Gastroesophageal sphincter (tissue), 4 donors: Measurements from ENCODE around the gene BRD7. TPM values are rescaled to one million over a fixed set of nuclear protein-coding genes. Genes with fewer than 3 reads are reported as not detected.

Source experiments
- ATAC-seq: fragments of 150-250 bp; one replicate; pipeline ENCODE4 v1.9.1; 2016; ENCODE audit warnings: mild to moderate bottlenecking, moderate library complexity
- H3K27ac ChIP-seq, 4 donors: fragments of 200-600 bp; sonication (generic) in 3 of 4; 1 replicate in 3 of 4; 2 replicates in 1 of 4; pipeline ENCODE4 v1.5.1; 2016 to 2019
- H3K27me3 ChIP-seq: fragments of 200-600 bp; sonication (generic); one replicate; pipeline ENCODE4 v1.5.1; 2019
- H3K36me3 ChIP-seq, 2 donors: fragments of 200-600 bp; sonication (generic); one replicate each; pipeline ENCODE4 v1.5.1; 2019; ENCODE audit warnings: control low read depth in 1 of 2
- H3K4me1 ChIP-seq, 3 donors: fragments of 200-600 bp; sonication (generic); 1 replicate in 2 of 3; 2 replicates in 1 of 3; pipeline ENCODE4 v1.5.1; 2016 to 2019; ENCODE audit warnings: control low read depth in 2 of 3
- H3K4me3 ChIP-seq, 2 donors: fragments of 200-600 bp; sonication (generic); one replicate each; pipeline ENCODE4 v1.5.1; 2019; ENCODE audit warnings: mild to moderate bottlenecking in 1 of 2, moderate library complexity in 1 of 2
- H3K9me3 ChIP-seq, 3 donors: fragments of 200-600 bp; sonication (generic); one replicate each; pipeline ENCODE4 v1.5.1; 2017 to 2019; ENCODE audit warnings: control low read depth in 2 of 3
- EP300 ChIP-seq: sonication (generic); formaldehyde crosslinking; IDR thresholded peaks from one replicate; pipeline ENCODE4 v1.6.1; 2017; ENCODE audit warnings: antibody characterized with exemption, mild to moderate bottlenecking
- POLR2A ChIP-seq, 2 donors: fragments of 450-650 bp; IDR thresholded peaks; one replicate each; pipeline ENCODE4 v1.6.1; 2017; ENCODE audit warnings: antibody characterized with exemption in 2 of 2, mild to moderate bottlenecking in 2 of 2, moderate library complexity in 1 of 2
- POLR2AphosphoS5 ChIP-seq: sonication (generic); formaldehyde crosslinking; IDR thresholded peaks from one replicate; pipeline ENCODE4 v1.6.1; 2017; ENCODE audit warnings: antibody characterized with exemption
- WGBS, 2 donors: methylation state at CpG; one replicate each; pipeline ENCODE4 v1.1.5; 2018; ENCODE audit warnings: low coverage in 1 of 2; 5-methylcytosine and 5-hydroxymethylcytosine counted together
- total RNA-seq, 4 donors: library from RNA; depleted of rRNA; stranded (reverse); fragments of >200 nt; gene quantifications; one replicate each; pipeline ENCODE4 v1.1.0, GENCODE V29; 2016
- TF ChIP-seq, protein P1 (sequence below), 4 experiments: fragments of 200-600 bp in 2 of 4; fragments of 450-650 bp in 2 of 4; sonication (generic) in 1 of 4; IDR thresholded peaks; one replicate each; pipeline ENCODE4 v1.5.1; 2017 to 2019; ENCODE audit warnings: antibody characterized with exemption in 4 of 4, mild to moderate bottlenecking in 2 of 4, moderate library complexity in 2 of 4

BRD7 gene
- total RNA-seq, 4 donors from 2014 or later, result 59.1 to 84.0 (median 70.5) TPM

DNA sequence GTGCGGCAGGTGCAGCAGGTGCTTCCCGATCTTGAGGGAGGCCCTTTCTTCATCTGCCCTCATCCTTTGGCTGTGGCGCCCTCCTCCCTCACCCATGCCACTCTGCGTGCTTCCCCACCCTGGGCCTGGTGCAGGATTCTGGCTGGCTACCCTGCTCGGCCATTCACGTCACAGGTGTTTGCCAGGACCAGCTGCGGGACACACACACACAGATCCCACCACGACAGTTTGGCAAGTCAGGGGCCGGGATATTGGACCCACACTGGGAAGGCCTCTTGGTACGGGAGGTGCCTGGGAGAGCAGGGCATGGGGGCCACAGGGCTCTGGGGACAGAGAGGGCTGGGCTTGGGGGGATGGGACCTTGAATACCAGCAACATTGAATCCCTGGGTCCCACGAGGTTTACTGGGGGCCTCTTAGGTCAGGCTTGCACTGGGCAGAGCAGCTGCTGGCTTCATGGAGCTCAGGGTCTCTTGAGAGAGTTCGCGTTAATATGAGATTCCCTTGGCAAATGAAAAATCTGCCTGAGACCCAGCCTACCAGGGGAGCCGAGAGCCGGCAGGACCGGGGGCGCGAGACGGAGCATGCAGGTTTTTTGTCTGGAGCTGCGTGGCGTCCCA lies 87.3 kb downstream of the BRD7 start:
- Histone ChIP-seq H3K9me3 (no peaks in the 10 kb centered on the region), H3K27ac (peak overlapping the region in 3 of 4 donors; percentile 2 to 60 (median 47)), H3K4me1 (peaks cover 0 to 35% (median 14%) of the 10 kb centered on the region in 3 donors), H3K36me3 (no peaks in the 10 kb centered on the region), H3K4me3 (peak overlapping the region in 1 of 2 donors; percentile 3), H3K27me3 (no peaks in the 10 kb centered on the region)
- TF ChIP-seq POLR2A (IDR thresholded peaks at IDR 0.05), result no peak
- TF ChIP-seq, protein P1, sequence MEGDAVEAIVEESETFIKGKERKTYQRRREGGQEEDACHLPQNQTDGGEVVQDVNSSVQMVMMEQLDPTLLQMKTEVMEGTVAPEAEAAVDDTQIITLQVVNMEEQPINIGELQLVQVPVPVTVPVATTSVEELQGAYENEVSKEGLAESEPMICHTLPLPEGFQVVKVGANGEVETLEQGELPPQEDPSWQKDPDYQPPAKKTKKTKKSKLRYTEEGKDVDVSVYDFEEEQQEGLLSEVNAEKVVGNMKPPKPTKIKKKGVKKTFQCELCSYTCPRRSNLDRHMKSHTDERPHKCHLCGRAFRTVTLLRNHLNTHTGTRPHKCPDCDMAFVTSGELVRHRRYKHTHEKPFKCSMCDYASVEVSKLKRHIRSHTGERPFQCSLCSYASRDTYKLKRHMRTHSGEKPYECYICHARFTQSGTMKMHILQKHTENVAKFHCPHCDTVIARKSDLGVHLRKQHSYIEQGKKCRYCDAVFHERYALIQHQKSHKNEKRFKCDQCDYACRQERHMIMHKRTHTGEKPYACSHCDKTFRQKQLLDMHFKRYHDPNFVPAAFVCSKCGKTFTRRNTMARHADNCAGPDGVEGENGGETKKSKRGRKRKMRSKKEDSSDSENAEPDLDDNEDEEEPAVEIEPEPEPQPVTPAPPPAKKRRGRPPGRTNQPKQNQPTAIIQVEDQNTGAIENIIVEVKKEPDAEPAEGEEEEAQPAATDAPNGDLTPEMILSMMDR (IDR thresholded peaks at IDR 0.05), result no peak
- no peak for TF ChIP-seq EP300
- no peak for TF ChIP-seq POLR2AphosphoS5
- WGBS, 2 donors, result 17 to 60% methylated on average over 1 to 3 of the region's 21 CpGs
- ATAC-seq, result no peak

DNA sequence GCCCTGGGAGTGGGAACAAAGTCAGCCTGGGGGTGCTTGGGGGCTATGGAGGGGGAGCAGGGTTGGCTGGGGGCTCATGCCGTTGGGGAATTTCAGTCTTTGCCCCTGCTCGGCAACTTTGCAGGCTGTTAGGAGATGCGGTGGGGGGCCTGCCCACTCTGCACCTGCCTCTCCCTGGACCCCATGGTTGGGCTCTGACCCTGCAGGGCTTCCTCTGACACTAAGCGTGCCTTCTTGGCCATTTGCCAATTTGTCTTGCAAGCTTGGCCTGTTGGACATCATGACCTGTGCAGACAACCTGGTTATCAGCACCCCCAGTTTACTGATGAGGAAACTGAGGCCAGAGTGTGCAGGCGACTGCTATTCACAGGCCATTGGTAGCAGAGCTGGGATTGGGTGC lies 87.9 kb downstream of the BRD7 start:
- Histone ChIP-seq H3K4me3 (no peak overlapping the region), H3K27me3 (no peaks in the 10 kb centered on the region), H3K4me1 (peaks cover 0 to 35% (median 14%) of the 10 kb centered on the region in 3 donors), H3K36me3 (no peaks in the 10 kb centered on the region), H3K27ac (peak overlapping the region in 2 of 4 donors; percentile 2 to 60), H3K9me3 (no peaks in the 10 kb centered on the region)
- TF ChIP-seq EP300, result no peak
- TF ChIP-seq POLR2A (IDR thresholded peaks at IDR 0.05), result no peak
- TF ChIP-seq, protein P1 (IDR thresholded peaks at IDR 0.05), result no peak
- TF ChIP-seq POLR2AphosphoS5, result no peak
- no peak for ATAC-seq
- 93% methylated on average over 2 of the region's 5 CpGs; no CpG with 5 or more reads in 1 of the 2 donors for WGBS, 2 donors

DNA sequence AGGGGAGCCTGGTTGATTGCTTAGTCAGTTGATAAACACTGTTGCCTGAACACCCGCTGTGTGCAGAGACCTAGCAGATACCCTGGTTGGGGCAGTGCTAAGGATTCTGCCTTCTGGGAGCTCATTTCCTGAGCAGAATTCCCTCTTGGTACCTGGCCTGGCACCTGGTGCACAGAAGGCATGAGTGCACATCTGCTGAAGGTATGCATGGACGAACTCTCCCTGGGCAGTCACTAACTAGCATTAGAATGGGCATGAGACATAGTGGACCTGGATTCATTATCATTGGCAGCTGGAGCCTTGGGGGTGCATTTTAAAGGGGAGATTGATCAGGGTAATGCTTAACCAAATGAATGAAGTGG lies 89.3 kb downstream of the BRD7 start:
- Histone ChIP-seq H3K36me3 (no peaks in the 10 kb centered on the region), H3K27me3 (no peaks in the 10 kb centered on the region), H3K4me3 (no peak overlapping the region), H3K4me1 (peaks cover 0 to 24% (median 13%) of the 10 kb centered on the region in 3 donors), H3K27ac (peak overlapping the region in 1 of 4 donors; percentile 4), H3K9me3 (no peaks in the 10 kb centered on the region)
- TF ChIP-seq, protein P1 (IDR thresholded peaks at IDR 0.05), result no peak
- TF ChIP-seq POLR2A (IDR thresholded peaks at IDR 0.05) (no peak), EP300 (no peak), POLR2AphosphoS5 (no peak)
- no peak for ATAC-seq
- WGBS, 2 donors, result 67 to 83% methylated on average over 1 of the region's 2 CpGs

DNA sequence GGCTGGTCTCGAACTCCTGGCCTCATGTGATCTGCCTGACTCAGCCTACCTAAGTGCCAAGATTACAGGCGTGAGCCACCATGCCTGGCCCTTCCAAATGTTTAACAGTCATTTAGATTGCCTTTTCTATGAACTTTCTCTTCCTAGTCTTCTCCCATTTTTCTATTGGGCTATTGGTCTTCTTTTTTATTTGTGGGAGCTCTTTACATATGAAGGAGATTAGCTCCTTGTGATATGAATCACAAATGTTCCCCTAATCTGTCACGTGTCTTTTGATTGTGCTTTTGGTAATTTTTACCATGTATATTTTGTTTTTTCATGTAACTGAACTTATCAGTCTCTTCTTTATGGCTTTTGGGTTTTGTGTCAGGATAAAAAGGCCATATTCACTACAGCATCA lies 90.5 kb downstream of the BRD7 start:
- Histone ChIP-seq H3K9me3 (no peaks in the 10 kb centered on the region), H3K4me3 (no peak overlapping the region), H3K4me1 (peaks cover 0 to 11% (median 5%) of the 10 kb centered on the region in 3 donors), H3K27me3 (no peaks in the 10 kb centered on the region), H3K36me3 (no peaks in the 10 kb centered on the region), H3K27ac (no peak overlapping the region)
- WGBS, 2 donors, result 66 to 71% methylated on average over 3 of the region's 3 CpGs
- no peak for ATAC-seq
- TF ChIP-seq POLR2AphosphoS5 (no peak), POLR2A (IDR thresholded peaks at IDR 0.05) (no peak), EP300 (no peak)
- TF ChIP-seq, protein P1 (IDR thresholded peaks at IDR 0.05), result no peak
